Endothelial cell of umbilical vein (primary cell): ENCODE measurements around the gene NPVF. TPM values are rescaled to one million over a fixed set of nuclear protein-coding genes. Genes with fewer than 3 reads are reported as not detected.

Source experiments
- BruUV-seq: library from RNA; stranded (reverse); fragments of 400-500 nt; replicated peaks from 2 replicates; lab custom pipeline; 2021; lab: Mats Ljungman, UMichigan
- CTCF ChIA-PET: fragments of 300-600, 350-600 bp; sonication (Branson Sonifier 250); formaldehyde crosslinking; loops from one replicate; lab custom pipeline; 2021; ENCODE audit warnings: antibody characterized with exemption, inconsistent platforms; lab: Charles Lee
- POLR2A ChIA-PET: fragments of 300-600, 350-600 bp; sonication (Branson Sonifier 250); formaldehyde crosslinking; loops from one replicate; lab custom pipeline; 2021; ENCODE audit warnings: antibody characterized with exemption, inconsistent platforms; lab: Charles Lee
- DNase-seq: peaks from one replicate; pipeline ENCODE4 v3.0.0-alpha.2; 2011; ENCODE audit warnings: low read depth, low spot score
- FAIRE-seq: peaks from 2 replicates; lab custom pipeline; 2011; peaks lifted over from hg19 to GRCh38; lab: Jason Lieb, UNC
- H2AFZ ChIP-seq: 2 replicates; pipeline ENCODE4 v1.6.0; 2012; ENCODE audit warnings: low read depth, low read length, control low read depth, inconsistent platforms
- H3K27ac ChIP-seq: 2 replicates; pipeline ENCODE4 v1.5.1; 2011; ENCODE audit warnings: low read depth, mild to moderate bottlenecking, control low read depth, low read length, moderate library complexity; ENCODE audit not compliant: insufficient read depth
- H3K27me3 ChIP-seq, 2 experiments: 2 replicates each; pipeline versions ENCODE4 v1.6.0 to v1.6.1; 2011; ENCODE audit warnings: low read length in 2 of 2, mixed read lengths in 1 of 2; ENCODE audit not compliant: control insufficient read depth in 2 of 2, insufficient read depth in 2 of 2
- H3K36me3 ChIP-seq, 2 experiments: 2 replicates in 1 of 2; 3 replicates in 1 of 2; pipeline ENCODE4 v1.5.1; 2011; ENCODE audit warnings: low read length in 2 of 2, mild to moderate bottlenecking in 1 of 2, moderate library complexity in 1 of 2; ENCODE audit not compliant: control insufficient read depth in 2 of 2, insufficient read depth in 2 of 2; ENCODE audit errors: extremely low read depth in 1 of 2
- H3K4me1 ChIP-seq: 3 replicates; pipeline ENCODE4 v1.5.1; 2011; ENCODE audit warnings: mild to moderate bottlenecking, low read length; ENCODE audit not compliant: control insufficient read depth, insufficient read depth; ENCODE audit errors: extremely low read depth
- H3K4me2 ChIP-seq: 2 replicates; pipeline ENCODE4 v1.6.1; 2011; ENCODE audit warnings: low read length, control low read depth, mixed read lengths; ENCODE audit not compliant: insufficient read depth
- H3K4me3 ChIP-seq, 3 experiments: fragments of 200-600 bp in 1 of 3; sonication (generic), shearing (Covaris generic) in 1 of 3; replicated peaks in 1 of 3; 2 replicates each; pipeline ENCODE4 v1.5.1; 2011 to 2016; ENCODE audit warnings: control low read depth in 3 of 3, low read length in 3 of 3, mild to moderate bottlenecking in 2 of 3, inconsistent platforms in 1 of 3, low read depth in 1 of 3, moderate library complexity in 1 of 3; ENCODE audit not compliant: insufficient read depth in 1 of 3
- H3K79me2 ChIP-seq: 2 replicates; pipeline ENCODE4 v1.6.0; 2012; ENCODE audit warnings: low read length, inconsistent platforms; ENCODE audit not compliant: control insufficient read depth, insufficient read depth
- H3K9ac ChIP-seq: replicated peaks from 2 replicates; pipeline ENCODE3; 2011; ENCODE audit warnings: low read length, control low read depth; ENCODE audit not compliant: insufficient read depth; ENCODE audit errors: extremely low read depth
- H3K9me1 ChIP-seq: replicated peaks from 3 replicates; pipeline ENCODE4 v1.6.0; 2011; ENCODE audit warnings: mild to moderate bottlenecking, low read length; ENCODE audit not compliant: control insufficient read depth, insufficient read depth; ENCODE audit errors: extremely low read depth
- H3K9me3 ChIP-seq: replicated peaks from 2 replicates; pipeline ENCODE4 v1.5.1; 2012; ENCODE audit warnings: low read length, inconsistent platforms; ENCODE audit not compliant: control insufficient read depth, insufficient read depth
- H4K20me1 ChIP-seq: replicated peaks from 2 replicates; pipeline ENCODE3; 2011; ENCODE audit warnings: mild to moderate bottlenecking, low read length; ENCODE audit not compliant: control insufficient read depth, insufficient read depth; ENCODE audit errors: extremely low read depth
- CTCF ChIP-seq, 2 donors: IDR thresholded peaks; 1 replicate in 1 of 2; 2 replicates in 1 of 2; pipeline ENCODE4 v1.5.1; 2011; ENCODE audit warnings: low read length in 2 of 2, mild to moderate bottlenecking in 2 of 2, moderate library complexity in 2 of 2, control low read depth in 1 of 2, inconsistent platforms in 1 of 2, low read depth in 1 of 2; ENCODE audit not compliant: insufficient read depth in 1 of 2; ENCODE audit errors: extremely low read depth in 1 of 2
- EZH2 ChIP-seq: IDR thresholded peaks from 2 replicates; pipeline ENCODE4 v1.6.1; 2012; ENCODE audit warnings: borderline replicate concordance, low read depth, mild to moderate bottlenecking, moderate library complexity, low read length, inconsistent platforms; ENCODE audit not compliant: severe bottlenecking
- GATA2 ChIP-seq: IDR thresholded peaks from 2 replicates; pipeline ENCODE4 v1.7.0; 2011; ENCODE audit warnings: low read depth, mild to moderate bottlenecking, moderate library complexity, mixed read lengths, low read length; ENCODE audit not compliant: insufficient read length, insufficient read depth
- JUN ChIP-seq: IDR thresholded peaks from 2 replicates; pipeline ENCODE4 v1.6.1; 2011; ENCODE audit warnings: borderline replicate concordance, low read depth; ENCODE audit not compliant: insufficient read length, insufficient read depth
- MAX ChIP-seq: IDR thresholded peaks from 2 replicates; pipeline ENCODE4 v1.6.1; 2011; ENCODE audit not compliant: insufficient read depth, insufficient read length
- MYC ChIP-seq: IDR thresholded peaks from one replicate; pipeline ENCODE4 v1.6.1; 2011; ENCODE audit warnings: mild to moderate bottlenecking, low read depth, low read length
- POLR2A ChIP-seq: IDR thresholded peaks from 2 replicates; pipeline ENCODE4 v1.6.1; 2012; ENCODE audit warnings: low read depth, mild to moderate bottlenecking, control low read depth, low read length
- POLR2AphosphoS5 ChIP-seq: IDR thresholded peaks from 2 replicates; pipeline ENCODE4 v1.6.1; 2012; ENCODE audit warnings: low read depth, mild to moderate bottlenecking, control low read depth, low read length, moderate library complexity; ENCODE audit not compliant: insufficient read depth
- dilution Hi-C: fragments of 300-500 bp; cut with MboI; formaldehyde crosslinking; loops from one replicate; pipeline ENCODE4 v1.15.0; 2019; ENCODE audit warnings: low sequenced_read_pairs; ENCODE audit not compliant: extremely low pct_ligation_motif_present
- intact Hi-C: fragments of 100-400 bp; cut with micrococcal nuclease; formaldehyde crosslinking; loops from one replicate; pipeline ENCODE4 v1.10.0; 2022
- polyA plus RNA-seq, 4 experiments: library from polyadenylated mRNA; depleted of rRNA in 3 of 4; stranded (reverse) in 3 of 4; unstranded in 1 of 4; fragments of >200 nt; gene quantifications; 2 replicates each; pipeline versions ENCODE4 v1.2.1 to v1.2.3, GENCODE V29; 2011 to 2012; ENCODE audit warnings: missing spikeins in 1 of 4
- total RNA-seq: library from RNA; stranded (reverse); gene quantifications from 2 replicates; pipeline ENCODE4 v1.2.3, GENCODE V29; 2021

NPVF gene
- total and polyA plus RNA-seq, 2 donors (not counting 3 experiments of a cell fraction or from before 2014, with no cell fraction given), result not detected

- H3K27me3 ChIP-seq, result peaks cover 0 to 3% of the 10 kb centered on the region in 2 experiments
- H3K9ac ChIP-seq, result no peak overlapping the region
- no TSS peak for BruUV-seq
- H3K9me1 ChIP-seq, result no peaks in the 10 kb centered on the region
- H4K20me1 ChIP-seq, result no peaks in the 10 kb centered on the region
- H3K36me3 ChIP-seq, result no peaks in the 10 kb centered on the region
- no peak overlapping the region for H3K4me2 ChIP-seq
- ChIA-PET CTCF (interaction anchor here (2.5 kb wide), 1 partner anchor 23 kb away, joined by 10 read pairs; no protein-coding TSS in a partner anchor), POLR2A (no interaction called here)
- H3K9me3 ChIP-seq, result no peaks in the 10 kb centered on the region
- H3K79me2 ChIP-seq, result no peaks in the 10 kb centered on the region
- H3K4me1 ChIP-seq, result no peaks in the 10 kb centered on the region
- DNase-seq (no peak), FAIRE-seq (no peak)
- dilution Hi-C loops, result no loop called here
- TF ChIP-seq JUN (no peak), MAX (no peak), EZH2 (no peak), MYC (no peak)
- intact Hi-C loops, result no loop called here
- H3K4me3 ChIP-seq, result no peak overlapping the region
- H2AFZ ChIP-seq, result no peak overlapping the region
- H3K27ac ChIP-seq, result no peak overlapping the region
Measured at GRCh38 chr7:25240340-25240739, 12.1 kb upstream of the NPVF start.

GRCh38 chr7:25239888-25240287 lies 11.6 kb upstream of the NPVF start:
- H3K9me1 ChIP-seq, result no peaks in the 10 kb centered on the region
- ChIA-PET CTCF (no interaction called here), POLR2A (no interaction called here)
- no peak overlapping the region for H3K4me2 ChIP-seq
- BruUV-seq, result no TSS peak
- peaks cover 0 to 3% of the 10 kb centered on the region in 2 experiments for H3K27me3 ChIP-seq
- no peak overlapping the region for H3K27ac ChIP-seq
- FAIRE-seq (no peak), DNase-seq (no peak)
- no peaks in the 10 kb centered on the region for H3K36me3 ChIP-seq
- no peaks in the 10 kb centered on the region for H4K20me1 ChIP-seq
- no peaks in the 10 kb centered on the region for H3K79me2 ChIP-seq
- intact Hi-C loops, result no loop called here
- H3K4me1 ChIP-seq, result no peaks in the 10 kb centered on the region
- no peak overlapping the region for H3K9ac ChIP-seq
- TF ChIP-seq EZH2 (no peak), POLR2AphosphoS5 (no peak), GATA2 (no peak), POLR2A (no peak), CTCF (IDR thresholded peaks at IDR 0.05; ENCODE audit: extremely low read depth in 1 of 2, insufficient read depth in 1 of 2, low read depth in 1 of 2, low read length in 2 of 2) (no peak), JUN (no peak), MYC (no peak)
- H3K4me3 ChIP-seq, result no peak overlapping the region
- H2AFZ ChIP-seq, result no peak overlapping the region
- dilution Hi-C loops, result no loop called here
- no peaks in the 10 kb centered on the region for H3K9me3 ChIP-seq
